WTC11 (cell line): Measurements from ENCODE around the gene RNF17. TPM values are rescaled to one million over a fixed set of nuclear protein-coding genes. Genes with fewer than 3 reads are reported as not detected.

ENCODE experiments used
- ATAC-seq: fragments of 200-7000 bp; cut with Tn5 transposase; 2 replicates; pipeline ENCODE4 v1.10.0; 2021; ENCODE audit warnings: mild to moderate bottlenecking, moderate library complexity
- CTCF ChIA-PET: fragments of 300-600 bp; sonication (Branson Sonifier 250); formaldehyde crosslinking; loops from one replicate; lab custom pipeline; 2021; ENCODE audit warnings: antibody characterized with exemption; lab: Charles Lee
- POLR2A ChIA-PET: fragments of 350-600 bp; sonication (Branson Sonifier 250); formaldehyde crosslinking; loops from one replicate; lab custom pipeline; 2021; ENCODE audit warnings: antibody characterized with exemption; lab: Charles Lee
- DNase-seq: peaks from one replicate; pipeline ENCODE4 v3.0.0; 2021; ENCODE audit warnings: low spot score
- H3K27ac Mint-ChIP-seq: 2 replicates; pipeline ENCODE4 v1.8.0; 2021; ENCODE audit warnings: mixed read lengths
- H3K27me3 Mint-ChIP-seq: 2 replicates; pipeline ENCODE4 v1.8.0; 2021; ENCODE audit warnings: low read depth, mild to moderate bottlenecking, moderate library complexity, mixed read lengths
- H3K36me3 Mint-ChIP-seq: 2 replicates; pipeline ENCODE4 v1.8.0; 2021; ENCODE audit warnings: mixed read lengths
- H3K4me1 Mint-ChIP-seq: 2 replicates; pipeline ENCODE4 v1.8.0; 2022; ENCODE audit warnings: mixed read lengths
- H3K4me3 Mint-ChIP-seq: 2 replicates; pipeline ENCODE4 v1.8.0; 2021; ENCODE audit warnings: mild to moderate bottlenecking, moderate library complexity, mixed read lengths
- H3K9me3 Mint-ChIP-seq: 2 replicates; pipeline ENCODE4 v1.8.0; 2021; ENCODE audit warnings: mixed read lengths
- AFF4 ChIP-seq: sonication (generic); formaldehyde crosslinking; IDR thresholded peaks from 2 replicates; pipeline ENCODE4 v1.8.1; 2023; ENCODE audit warnings: mild to moderate bottlenecking, missing genetic modification reagents, borderline replicate concordance
- ATF1 ChIP-seq: sonication (generic); formaldehyde crosslinking; IDR thresholded peaks from 2 replicates; pipeline ENCODE4 v1.8.1; 2023; ENCODE audit warnings: mild to moderate bottlenecking, moderate library complexity, missing genetic modification reagents
- CDX4 ChIP-seq: fragments of 250-450 bp; sonication (Bioruptor Pico); IDR thresholded peaks from 2 replicates; pipeline ENCODE4 v1.9.0; 2021; ENCODE audit warnings: moderate library complexity, mild to moderate bottlenecking, inconsistent platforms, borderline replicate concordance
- ERG ChIP-seq: fragments of 250-450 bp; sonication (Bioruptor Pico); IDR thresholded peaks from 2 replicates; pipeline ENCODE4 v1.8.0; 2021; ENCODE audit warnings: mild to moderate bottlenecking
- ETV6 ChIP-seq: sonication (generic); formaldehyde crosslinking; IDR thresholded peaks from 2 replicates; pipeline ENCODE4 v1.8.1; 2022; ENCODE audit warnings: mild to moderate bottlenecking, missing genetic modification reagents
- FOXJ3 ChIP-seq: sonication (generic); formaldehyde crosslinking; IDR thresholded peaks from 2 replicates; pipeline ENCODE4 v1.9.0; 2021; ENCODE audit warnings: missing genetic modification reagents, mild to moderate bottlenecking, borderline replicate concordance
- FOXK1 ChIP-seq: sonication (generic); formaldehyde crosslinking; IDR thresholded peaks from 2 replicates; pipeline ENCODE4 v1.8.0; 2022; ENCODE audit warnings: mild to moderate bottlenecking, moderate library complexity, missing genetic modification reagents
- JUN ChIP-seq: sonication (generic); formaldehyde crosslinking; IDR thresholded peaks from 2 replicates; pipeline ENCODE4 v1.8.0; 2023; ENCODE audit warnings: mild to moderate bottlenecking, missing genetic modification reagents
- KAT7 ChIP-seq: sonication (generic); formaldehyde crosslinking; IDR thresholded peaks from 2 replicates; pipeline ENCODE4 v1.8.1; 2023; ENCODE audit warnings: missing genetic modification reagents, mild to moderate bottlenecking, borderline replicate concordance
- MXD4 ChIP-seq: fragments of 250-450 bp; sonication (Bioruptor Pico); IDR thresholded peaks from 2 replicates; pipeline ENCODE4 v1.8.0; 2021; ENCODE audit warnings: mild to moderate bottlenecking, moderate library complexity, borderline replicate concordance
- NFATC4 ChIP-seq: fragments of 250-450 bp; sonication (Bioruptor Pico); IDR thresholded peaks from 2 replicates; pipeline ENCODE4 v1.9.0; 2021; ENCODE audit warnings: mild to moderate bottlenecking
- NFE2L1 ChIP-seq: sonication (generic); formaldehyde crosslinking; IDR thresholded peaks from 2 replicates; pipeline ENCODE4 v1.8.1; 2023; ENCODE audit warnings: missing genetic modification reagents
- NR1H2 ChIP-seq: sonication (generic); formaldehyde crosslinking; IDR thresholded peaks from 2 replicates; pipeline ENCODE4 v1.9.0; 2021; ENCODE audit warnings: mild to moderate bottlenecking, moderate library complexity, missing genetic modification reagents
- NR2C2 ChIP-seq: sonication (generic); formaldehyde crosslinking; IDR thresholded peaks from 2 replicates; pipeline ENCODE4 v1.8.0; 2022; ENCODE audit warnings: mild to moderate bottlenecking, missing genetic modification reagents
- NR3C1 ChIP-seq: sonication (generic); formaldehyde crosslinking; conservative IDR thresholded peaks from 2 replicates; pipeline ENCODE4 v1.8.1; 2023; ENCODE audit warnings: low read depth, mild to moderate bottlenecking, missing genetic modification reagents
- RORB ChIP-seq: fragments of 250-450 bp; sonication (Bioruptor Pico); IDR thresholded peaks from 2 replicates; pipeline ENCODE4 v1.9.0; 2021; ENCODE audit warnings: mild to moderate bottlenecking
- TEAD4 ChIP-seq: sonication (generic); formaldehyde crosslinking; IDR thresholded peaks from 2 replicates; pipeline ENCODE4 v1.8.0; 2022; ENCODE audit warnings: mild to moderate bottlenecking, missing genetic modification reagents
- TP53 ChIP-seq: sonication (generic); formaldehyde crosslinking; IDR thresholded peaks from 2 replicates; pipeline ENCODE4 v1.8.1; 2023; ENCODE audit warnings: mild to moderate bottlenecking, missing genetic modification reagents
- ZNF512 ChIP-seq: sonication (generic); formaldehyde crosslinking; IDR thresholded peaks from 2 replicates; pipeline ENCODE4 v1.8.1; 2022; ENCODE audit warnings: missing genetic modification reagents, borderline replicate concordance
- ZNF532 ChIP-seq: fragments of 250-450 bp; sonication (Bioruptor Pico); IDR thresholded peaks from 2 replicates; pipeline ENCODE4 v1.9.0; 2021; ENCODE audit warnings: mild to moderate bottlenecking, borderline replicate concordance
- total RNA-seq: library from RNA; stranded (reverse); gene quantifications from 3 replicates; pipeline ENCODE4 v1.2.3, GENCODE V29; 2021
- TF ChIP-seq, protein P1 (sequence below): sonication (generic); formaldehyde crosslinking; conservative IDR thresholded peaks from 2 replicates; pipeline ENCODE4 v1.8.1; 2022; ENCODE audit warnings: mild to moderate bottlenecking, missing genetic modification reagents

The RNF17 gene
- total RNA-seq, 1 experiment from 2014 or later: not detected

DNA sequence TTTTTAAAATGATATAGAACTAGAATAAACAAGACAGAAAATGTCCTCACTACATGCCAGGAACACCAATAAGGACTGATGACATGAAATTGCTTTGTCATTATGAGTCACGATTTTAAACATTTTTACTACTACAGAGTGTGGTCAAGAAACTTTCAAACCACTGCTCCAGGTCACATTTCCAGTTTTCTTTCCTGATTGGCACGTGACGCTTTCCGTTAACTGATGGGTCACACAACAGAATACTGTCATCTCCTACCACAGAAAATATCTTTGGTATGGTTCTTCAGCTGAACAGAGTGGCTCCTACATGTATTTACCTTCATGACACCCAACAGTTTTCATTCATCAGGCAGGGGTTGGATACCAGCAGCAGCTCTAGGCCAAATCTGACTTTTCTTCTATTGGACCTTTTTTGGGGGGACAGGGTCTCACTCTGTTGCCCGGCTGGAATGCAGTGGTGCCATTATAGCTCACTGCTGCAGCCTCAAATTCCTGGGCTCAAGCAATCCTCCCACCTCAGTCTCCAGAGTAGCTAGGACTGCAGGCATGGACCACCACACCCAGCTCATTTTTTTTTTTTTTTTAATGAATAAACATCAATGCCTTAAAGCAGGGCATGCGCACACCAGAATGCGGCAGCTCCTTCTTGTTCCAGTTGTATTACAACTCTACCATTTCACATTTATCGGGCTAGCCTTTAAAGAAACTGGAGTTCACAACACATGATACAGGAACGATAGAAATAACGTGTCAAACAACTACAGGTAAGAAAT lies 147.4 kb downstream of the RNF17 start (continued):
- no peak for TF ChIP-seq TP53 (CRISPR knock-in tag)
- TF ChIP-seq, protein P1, sequence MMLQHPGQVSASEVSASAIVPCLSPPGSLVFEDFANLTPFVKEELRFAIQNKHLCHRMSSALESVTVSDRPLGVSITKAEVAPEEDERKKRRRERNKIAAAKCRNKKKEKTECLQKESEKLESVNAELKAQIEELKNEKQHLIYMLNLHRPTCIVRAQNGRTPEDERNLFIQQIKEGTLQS (CRISPR knock-in tag): no peak
- TF ChIP-seq FOXK1 (CRISPR knock-in tag): no peak
- no peak for TF ChIP-seq RORB (CRISPR knock-in tag)
- TF ChIP-seq NR1H2 (CRISPR knock-in tag): no peak
- no peak for TF ChIP-seq TEAD4 (CRISPR knock-in tag)
- no peak for TF ChIP-seq KAT7
- TF ChIP-seq NR2C2: no peak
- TF ChIP-seq, all 79 proteins: peak for 0

DNA sequence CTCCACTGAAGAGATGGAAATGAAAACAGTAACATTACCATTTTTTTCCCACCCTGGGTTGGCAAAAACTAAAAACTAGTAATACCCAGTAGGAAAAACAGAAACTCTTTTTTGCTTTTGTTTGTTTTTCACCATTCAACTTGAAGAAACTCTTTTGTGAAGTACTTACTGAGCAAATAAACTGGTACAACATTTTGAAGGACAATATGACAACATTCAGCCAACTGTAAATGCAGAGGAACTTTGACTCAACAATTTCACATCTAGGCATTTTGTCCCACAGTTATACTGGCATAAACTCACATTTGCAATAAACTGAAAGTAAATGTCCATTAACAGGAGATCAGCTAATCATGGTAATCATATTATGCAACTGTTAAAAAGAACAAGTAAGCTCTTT lies 152.5 kb downstream of the RNF17 start:
- H3K4me3 Mint-ChIP-seq: no peak overlapping the region
- ATAC-seq (no peak), DNase-seq (no peak)
- CTCF ChIA-PET: interaction anchor here (0.7 kb wide), 1 partner anchor 69 kb away, joined by 3 read pairs; no protein-coding TSS in a partner anchor
- POLR2A ChIA-PET: no interaction called here
- H3K27ac Mint-ChIP-seq: peak overlapping the region; percentile 46; the same call in 1 of the 2 replicates
- peaks cover 8% of the 10 kb centered on the region for H3K36me3 Mint-ChIP-seq
- no peaks in the 10 kb centered on the region; the same call in 1 of the 2 replicates for H3K27me3 Mint-ChIP-seq
- H3K9me3 Mint-ChIP-seq: no peaks in the 10 kb centered on the region
- peaks cover 26% of the 10 kb centered on the region for H3K4me1 Mint-ChIP-seq
- TF ChIP-seq ZNF512 (CRISPR knock-in tag) (no peak), ZNF532 (CRISPR knock-in tag) (no peak), FOXJ3 (CRISPR knock-in tag) (no peak), FOXK1 (CRISPR knock-in tag) (no peak), ERG (CRISPR knock-in tag) (no peak), AFF4 (CRISPR knock-in tag) (no peak), JUN (CRISPR knock-in tag) (no peak), CDX4 (CRISPR knock-in tag) (no peak), NFE2L1 (CRISPR knock-in tag) (no peak), ATF1 (CRISPR knock-in tag) (no peak), NR3C1 (no peak), ETV6 (CRISPR knock-in tag) (no peak), NFATC4 (CRISPR knock-in tag) (no peak), MXD4 (CRISPR knock-in tag) (no peak)
